ENCODE data around the gene CRTC1. TPM values are rescaled to one million over a fixed set of nuclear protein-coding genes. Genes with fewer than 3 reads are reported as not detected.

Gene CRTC1
- total RNA-seq, 3 donors from 2014 or later: 11.5 to 15.1 (median 12.5) TPM

- no peak for DNase-seq
- no peak for ATAC-seq
- TF ChIP-seq CTCF (IDR thresholded peaks at IDR 0.05): no peak
- Histone ChIP-seq H3K4me3 (no peak overlapping the region), H3K4me1 (ENCODE audit: low read depth) (peaks cover 7% of the 10 kb centered on the region), H3K36me3 (ENCODE audit: low read depth) (no peaks in the 10 kb centered on the region), H3K9me3 (no peaks in the 10 kb centered on the region)
- intact Hi-C loops (cut with DNase I, micrococcal nuclease): no loop called here
Measured at GRCh38 chr19:18646535-18647370, 36.7 kb upstream of the CRTC1 start.

GRCh38 chr19:18647371-18647767, 36.1 kb upstream of the CRTC1 start:
- no peaks in the 10 kb centered on the region for H3K9me3 ChIP-seq
- DNase-seq: no peak
- intact Hi-C loops (cut with DNase I, micrococcal nuclease): no loop called here
- H3K4me1 ChIP-seq (ENCODE audit: low read depth): peaks cover 7% of the 10 kb centered on the region
- no peaks in the 10 kb centered on the region for H3K36me3 ChIP-seq (ENCODE audit: low read depth)
- H3K4me3 ChIP-seq: no peak overlapping the region
- TF ChIP-seq CTCF (IDR thresholded peaks at IDR 0.05): no peak
- no peak for ATAC-seq

GRCh38 chr19:18647807-18648206, 35.7 kb upstream of the CRTC1 start:
- intact Hi-C loops (cut with DNase I, micrococcal nuclease): no loop called here
- H3K36me3 ChIP-seq (ENCODE audit: low read depth): no peaks in the 10 kb centered on the region
- TF ChIP-seq CTCF (IDR thresholded peaks at IDR 0.05): no peak
- ATAC-seq: no peak
- DNase-seq: no peak
- no peaks in the 10 kb centered on the region for H3K9me3 ChIP-seq
- peaks cover 7% of the 10 kb centered on the region for H3K4me1 ChIP-seq (ENCODE audit: low read depth)
- no peak overlapping the region for H3K4me3 ChIP-seq

GRCh38 chr19:18648973-18649315, 34.5 kb upstream of the CRTC1 start:
- H3K4me3 ChIP-seq: no peak overlapping the region
- peaks cover 7% of the 10 kb centered on the region for H3K4me1 ChIP-seq (ENCODE audit: low read depth)
- intact Hi-C loops (cut with DNase I, micrococcal nuclease): no loop called here
- DNase-seq: no peak
- no peak for ATAC-seq
- H3K36me3 ChIP-seq (ENCODE audit: low read depth): no peaks in the 10 kb centered on the region
- no peak for TF ChIP-seq CTCF (IDR thresholded peaks at IDR 0.05)
- H3K9me3 ChIP-seq: no peaks in the 10 kb centered on the region

GRCh38 chr19:18649371-18650020, 34.0 kb upstream of the CRTC1 start:
- peak; percentile 53 to 68 (median 57) for DNase-seq
- TF ChIP-seq CTCF (IDR thresholded peaks at IDR 0.05): no peak
- Histone ChIP-seq H3K4me1 (ENCODE audit: low read depth) (peaks cover 7% of the 10 kb centered on the region), H3K4me3 (no peak overlapping the region), H3K36me3 (ENCODE audit: low read depth) (no peaks in the 10 kb centered on the region), H3K9me3 (no peaks in the 10 kb centered on the region)
- intact Hi-C loops (cut with DNase I, micrococcal nuclease): no loop called here
- peak; percentile 48 for ATAC-seq
